ENCODE results near the gene SGSM2. TPM values are rescaled to one million over a fixed set of nuclear protein-coding genes. Genes with fewer than 3 reads are reported as not detected.

The SGSM2 gene
- total RNA-seq, 4 donors from 2014 or later, result 41.0 to 148 (median 70.0) TPM

GRCh38 chr17:2395258-2396181, 58.2 kb downstream of the SGSM2 start:
- intact Hi-C loops (cut with DNase I; ENCODE audit: low total_unique reads), result no loop called here
- Histone ChIP-seq H3K36me3 (no peaks in the 10 kb centered on the region), H3K27me3 (no peaks in the 10 kb centered on the region), H3K4me3 (peak overlapping the region in 1 of 4 donors; percentile 28), H3K9me3 (no peaks in the 10 kb centered on the region), H3K27ac (peak overlapping the region; percentile 98 to 100 (median 100)), H3K4me1 (peaks cover 62 to 73% (median 69%) of the 10 kb centered on the region in 4 donors)
- no peak for DNase-seq
- TF ChIP-seq POLR2AphosphoS5 (IDR thresholded peaks at IDR 0.05) (peak in 1 of 3 donors; percentile 26), POLR2A (IDR thresholded peaks at IDR 0.05) (peak; percentile 42), EP300 (IDR thresholded peaks at IDR 0.05; ENCODE audit: low read depth) (no peak), CTCF (IDR thresholded peaks at IDR 0.05) (peak in 1 of 5 experiments; percentile 12)
- in situ Hi-C loops (cut with MboI; ENCODE audit: low pct_ligation_motif_present in 1 of 4, low pct_unique_long_range_greater_than_20kb in 1 of 4, low sequenced_read_pairs in 3 of 4), result no loop called here
- WGBS, 2 donors (ENCODE audit: low coverage in 1 of 2), result 60 to 76% methylated on average over 1 to 25 of the region's 28 CpGs

GRCh38 chr17:2396192-2396567, 58.9 kb downstream of the SGSM2 start:
- Histone ChIP-seq H3K4me3 (peak overlapping the region in 3 of 4 donors; percentile 10 to 37 (median 28)), H3K27ac (peak overlapping the region; percentile 98 to 100 (median 100)), H3K4me1 (peaks cover 55 to 67% (median 64%) of the 10 kb centered on the region in 4 donors), H3K27me3 (no peaks in the 10 kb centered on the region), H3K36me3 (no peaks in the 10 kb centered on the region), H3K9me3 (no peaks in the 10 kb centered on the region)
- no peak for TF ChIP-seq POLR2A (IDR thresholded peaks at IDR 0.05)
- intact Hi-C loops (cut with DNase I; ENCODE audit: low total_unique reads), result no loop called here
- in situ Hi-C loops (cut with MboI; ENCODE audit: low pct_ligation_motif_present in 1 of 4, low pct_unique_long_range_greater_than_20kb in 1 of 4, low sequenced_read_pairs in 3 of 4), result no loop called here
- WGBS, 2 donors (ENCODE audit: low coverage in 1 of 2), result 47 to 53% methylated on average over 5 to 7 of the region's 7 CpGs
- no peak for DNase-seq

GRCh38 chr17:2396568-2397246, 59.4 kb downstream of the SGSM2 start:
- intact Hi-C loops (cut with DNase I; ENCODE audit: low total_unique reads) (no loop called here), in situ Hi-C loops (cut with MboI; ENCODE audit: low pct_ligation_motif_present in 1 of 4, low pct_unique_long_range_greater_than_20kb in 1 of 4, low sequenced_read_pairs in 3 of 4) (no loop called here)
- Histone ChIP-seq H3K4me3 (peak overlapping the region in 3 of 4 donors; percentile 10 to 37 (median 28)), H3K4me1 (peaks cover 50 to 62% (median 59%) of the 10 kb centered on the region in 4 donors), H3K36me3 (no peaks in the 10 kb centered on the region), H3K27ac (peak overlapping the region; percentile 98 to 100 (median 100)), H3K9me3 (no peaks in the 10 kb centered on the region), H3K27me3 (no peaks in the 10 kb centered on the region)
- peak; percentile 93 for DNase-seq
- 14% methylated on average over 11 of the region's 34 CpGs; no CpG with 5 or more reads in 1 of the 2 donors for WGBS, 2 donors (ENCODE audit: low coverage in 1 of 2)
- TF ChIP-seq EP300 (IDR thresholded peaks at IDR 0.05; ENCODE audit: low read depth) (no peak), CTCF (IDR thresholded peaks at IDR 0.05) (no peak), POLR2AphosphoS5 (IDR thresholded peaks at IDR 0.05) (peak; percentile 81 to 89 (median 82)), POLR2A (IDR thresholded peaks at IDR 0.05) (peak; percentile 69)

- in situ Hi-C loops (cut with MboI; ENCODE audit: low pct_ligation_motif_present in 1 of 4, low pct_unique_long_range_greater_than_20kb in 1 of 4, low sequenced_read_pairs in 3 of 4), result no loop called here
- Histone ChIP-seq H3K27ac (peak overlapping the region; percentile 98 to 100 (median 100)), H3K36me3 (no peaks in the 10 kb centered on the region), H3K4me1 (peaks cover 46 to 58% (median 56%) of the 10 kb centered on the region in 4 donors), H3K9me3 (no peaks in the 10 kb centered on the region), H3K27me3 (no peaks in the 10 kb centered on the region), H3K4me3 (peak overlapping the region in 2 of 4 donors; percentile 28 to 37)
- intact Hi-C loops (cut with DNase I; ENCODE audit: low total_unique reads), result no loop called here
- no peak for TF ChIP-seq POLR2A (IDR thresholded peaks at IDR 0.05)
- TF ChIP-seq CTCF (IDR thresholded peaks at IDR 0.05), result no peak
- TF ChIP-seq EP300 (IDR thresholded peaks at IDR 0.05; ENCODE audit: low read depth), result no peak
- no peak for TF ChIP-seq POLR2AphosphoS5 (IDR thresholded peaks at IDR 0.05)
- 77% methylated on average over 12 of the region's 12 CpGs; no CpG with 5 or more reads in 1 of the 2 donors for WGBS, 2 donors (ENCODE audit: low coverage in 1 of 2)
- DNase-seq, result no peak
These were observed 60.2 kb downstream of the SGSM2 start for GRCh38 chr17:2397247-2398171.
